GM19240 (cell line): ENCODE data around the gene C1orf94.

Experiments used
- DNase-seq: peaks from one replicate; pipeline ENCODE4 v3.0.0; 2011; ENCODE audit warnings: low spot score; ENCODE audit not compliant: insufficient read length

C1orf94 gene

GRCh38 chr1:34262023-34262853 lies 85.5 kb downstream of the C1orf94 start:
- no peak for DNase-seq

GRCh38 chr1:34262921-34263320 lies 86.2 kb downstream of the C1orf94 start:
- DNase-seq = no peak

- DNase-seq = no peak
These were observed 86.7 kb downstream of the C1orf94 start for GRCh38 chr1:34263406-34263805.

GRCh38 chr1:34265396-34265795 lies 88.7 kb downstream of the C1orf94 start:
- no peak for DNase-seq

GRCh38 chr1:34266127-34266951 lies 89.6 kb downstream of the C1orf94 start:
- no peak for DNase-seq

GRCh38 chr1:34267326-34267725 lies 90.6 kb downstream of the C1orf94 start:
- no peak for DNase-seq

- DNase-seq = no peak
These were observed 91.7 kb downstream of the C1orf94 start for GRCh38 chr1:34268311-34268954.
